Activated CD8-positive, alpha-beta memory T cell treated with anti-CD3 and anti-CD28 coated beads, Interleukin-2, amount 50 U/mL, for 24 hours (primary cell): ENCODE results near the gene ZNF550.
"Not testable (repeated sequence)": the region's sequence is repeated elsewhere in the genome, so short reads cannot be mapped to it uniquely, and the experiment has no call there.

Experiments used
- DNase-seq: peaks from one replicate; pipeline ENCODE4 v3.0.0-alpha.2; 2020; ENCODE audit errors: extremely low read depth

The ZNF550 gene

DNA sequence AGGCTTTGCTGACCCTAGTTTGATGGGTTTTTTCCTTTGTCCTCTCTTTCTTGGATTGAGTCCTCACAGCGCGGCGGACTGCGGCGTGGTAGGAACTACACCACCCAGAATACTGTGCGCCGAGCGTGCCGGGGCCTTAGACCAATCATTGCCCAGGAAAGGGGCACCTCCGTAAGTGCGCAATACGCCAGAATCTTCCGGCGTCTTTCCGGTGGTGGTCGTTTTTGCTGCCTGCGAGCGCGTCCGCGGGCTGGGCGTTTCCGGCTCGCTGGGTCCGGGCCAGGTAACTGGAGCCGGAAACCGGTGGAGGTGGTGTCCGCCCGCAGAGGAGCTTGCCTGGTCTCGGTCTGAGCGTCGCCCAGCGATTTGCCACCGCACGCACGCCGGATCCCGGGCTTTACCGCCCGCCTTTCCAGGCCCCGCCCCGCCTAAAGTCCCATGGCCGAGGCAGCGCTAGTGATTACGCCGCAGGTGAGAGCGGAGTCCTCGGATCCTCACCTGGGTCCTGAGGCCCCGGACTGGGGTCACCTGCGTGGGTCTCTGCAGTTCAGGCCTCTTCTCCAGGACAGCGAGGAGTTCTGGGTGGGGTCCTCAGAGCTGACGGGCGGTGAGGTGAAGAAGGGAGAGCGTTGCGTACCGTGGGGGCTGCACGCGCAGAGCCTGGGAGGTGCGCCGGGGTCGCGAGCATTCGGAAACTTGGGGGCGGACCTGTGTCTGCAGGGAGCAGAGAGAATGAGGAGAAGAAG, 32.4 kb downstream of the ZNF550 start, which contains the start of gene ZNF549:
Gene ZNF549, plus strand, starts transcription at position 221 of the 746 bp plus-strand sequence. Its CDS starts 218 bp downstream, at position 439.
- DNase-seq = peak; percentile 82

DNA sequence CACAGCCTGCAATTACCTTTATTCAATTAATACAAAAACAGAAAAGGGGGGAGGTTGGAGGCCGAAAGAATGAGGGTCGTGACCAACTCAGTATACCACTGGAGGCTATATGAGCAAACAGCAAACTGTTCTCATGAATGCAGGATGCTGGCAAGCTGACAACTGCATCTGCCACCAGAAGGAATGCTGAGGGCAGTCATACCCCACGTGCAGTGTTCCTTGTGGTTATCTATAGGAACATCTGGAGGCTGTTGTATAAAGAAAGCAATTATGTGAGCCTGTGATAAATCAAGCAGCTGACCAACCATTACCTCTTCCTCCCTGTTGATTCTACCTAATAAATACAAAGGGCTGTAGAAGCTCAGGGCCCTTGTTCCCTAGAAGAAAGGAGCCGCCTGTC, 41.6 kb downstream of the ZNF550 start:
- DNase-seq = not testable (repeated sequence)

DNA sequence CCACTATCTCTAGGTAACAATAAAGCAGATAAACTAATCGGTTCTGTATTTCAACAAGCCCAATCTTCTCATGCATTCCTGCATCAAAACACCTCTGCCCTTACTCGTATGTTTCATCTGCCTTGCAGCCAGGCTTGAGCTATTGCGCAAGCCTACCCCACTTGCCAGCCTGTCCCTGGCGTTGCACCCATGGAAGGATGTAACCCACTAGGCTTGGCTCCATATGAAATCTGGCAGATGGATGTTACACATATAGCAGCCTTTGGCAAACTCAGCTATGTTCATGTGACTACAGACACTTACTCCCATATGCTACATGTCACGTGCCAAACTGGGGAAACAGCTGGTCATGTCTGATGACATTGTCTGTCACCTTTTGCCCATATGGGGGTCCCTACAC, 44.4 kb downstream of the ZNF550 start:
- no peak for DNase-seq

DNA sequence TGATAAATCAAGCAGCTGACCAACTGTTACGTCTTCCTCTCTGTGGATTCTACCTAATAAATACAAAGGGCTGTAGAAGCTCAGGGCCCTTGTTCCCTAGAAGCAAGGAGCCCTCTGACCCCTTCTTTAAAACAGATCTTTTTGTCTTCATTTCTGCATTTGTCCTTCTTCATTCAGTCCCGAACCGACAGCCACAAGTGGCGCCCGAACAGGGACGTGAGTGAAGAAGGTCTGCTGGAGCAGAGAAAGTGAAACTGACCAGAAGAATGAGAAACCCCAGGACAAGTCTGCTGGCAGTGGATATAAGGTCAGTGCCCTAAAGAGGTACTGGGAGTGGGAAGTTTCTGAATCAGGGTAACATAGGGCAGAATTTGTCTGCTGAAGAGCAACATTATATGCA, 46.8 kb downstream of the ZNF550 start:
- no peak for DNase-seq

DNA sequence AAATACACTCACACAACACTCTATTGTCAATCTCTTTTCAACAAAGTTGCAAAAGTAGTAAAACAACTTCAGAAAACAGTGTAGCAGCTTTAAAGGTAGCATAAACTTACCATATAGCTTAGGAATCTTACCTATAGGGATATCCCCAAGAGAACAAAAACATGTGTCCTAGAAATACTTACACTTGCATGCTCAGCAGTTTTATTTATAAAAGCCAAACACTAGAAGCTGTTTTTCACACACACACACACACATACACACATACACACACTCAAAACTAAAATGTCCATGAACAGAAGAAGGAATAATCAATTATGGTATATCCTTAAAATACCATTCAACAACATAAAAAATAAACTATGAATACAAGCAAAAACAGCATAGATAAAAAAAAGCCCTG, 48.2 kb downstream of the ZNF550 start:
- no peak for DNase-seq

DNA sequence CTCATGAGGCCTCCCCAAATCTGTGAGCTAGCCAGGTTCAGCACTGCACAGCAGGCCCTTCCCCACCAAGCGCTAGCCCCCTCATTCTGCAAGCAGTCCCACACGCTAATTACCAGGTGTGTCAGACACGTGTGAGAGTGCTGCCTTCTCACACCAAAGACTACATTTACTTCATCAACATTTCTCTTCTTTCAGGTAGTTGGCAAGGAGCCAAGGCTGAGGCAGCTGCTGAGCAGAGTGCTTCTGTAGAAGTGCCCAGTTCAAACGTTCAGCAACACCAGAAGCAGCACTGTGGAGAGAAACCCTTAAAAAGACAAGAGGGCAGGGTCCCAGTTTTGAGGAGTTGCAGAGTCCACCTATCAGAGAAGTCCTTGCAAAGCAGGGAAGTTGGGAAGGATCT, 53.5 kb downstream of the ZNF550 start:
- no peak for DNase-seq

DNA sequence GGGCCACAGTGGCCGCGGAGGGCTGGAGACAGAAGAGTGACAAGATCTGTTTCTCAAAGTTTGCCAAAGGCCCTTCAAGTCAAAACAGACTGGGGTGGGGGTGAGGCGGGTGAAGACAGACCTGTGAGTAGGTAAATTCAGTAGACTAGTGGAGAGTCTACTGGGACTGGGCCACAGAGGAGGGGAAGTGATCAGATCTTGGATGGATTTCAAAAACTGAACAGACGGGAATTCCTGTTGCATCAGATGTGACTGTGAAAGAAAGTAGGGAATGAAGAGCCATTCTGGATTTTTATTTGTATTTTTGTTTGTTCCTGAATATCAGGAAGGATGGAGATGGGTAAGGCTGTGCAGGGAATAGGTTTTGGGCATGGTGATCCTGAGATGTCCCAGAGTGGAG, 59.3 kb downstream of the ZNF550 start:
- DNase-seq = not testable (repeated sequence)

DNA sequence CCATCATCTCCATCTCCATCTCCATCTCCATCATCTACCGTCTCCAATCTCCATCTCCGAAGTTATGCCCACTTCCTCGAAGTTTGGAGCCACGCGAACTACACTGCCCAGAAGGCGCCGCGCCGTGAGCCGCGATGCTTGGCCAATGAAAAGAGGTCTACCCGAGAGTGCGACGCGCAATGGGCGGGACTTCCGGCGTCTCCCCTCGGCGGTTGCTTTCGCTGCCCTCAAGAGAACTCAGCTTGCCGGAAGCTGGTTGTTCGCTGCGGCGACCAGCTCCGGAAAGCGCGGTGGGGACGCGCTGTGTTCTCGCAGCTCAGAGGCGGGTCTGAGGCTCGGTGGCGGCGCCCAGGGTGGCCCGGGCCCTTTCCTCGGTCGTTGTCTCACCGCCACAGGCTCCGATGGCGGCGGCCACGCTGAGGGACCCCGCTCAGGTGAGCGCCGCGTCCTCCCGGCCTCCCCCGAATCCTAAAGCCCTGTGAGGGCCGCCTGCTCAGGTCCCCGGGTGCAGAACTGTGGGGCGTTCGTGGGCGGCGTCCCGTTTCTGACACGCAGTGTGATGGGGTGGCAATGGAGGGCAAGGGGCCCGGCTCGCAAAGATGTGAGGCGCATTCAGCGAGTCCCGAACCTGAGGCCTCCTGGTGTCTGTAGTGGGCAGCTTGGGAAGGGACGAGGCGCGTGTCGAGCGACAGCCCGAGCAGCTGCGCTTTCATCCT, 59.8 kb downstream of the ZNF550 start, which contains the start of gene ZNF773:
Gene ZNF773, plus strand, starts transcription at position 259 of the 716 bp plus-strand sequence. Its CDS starts 143 bp downstream, at position 402.
- peak; percentile 91 for DNase-seq

DNA sequence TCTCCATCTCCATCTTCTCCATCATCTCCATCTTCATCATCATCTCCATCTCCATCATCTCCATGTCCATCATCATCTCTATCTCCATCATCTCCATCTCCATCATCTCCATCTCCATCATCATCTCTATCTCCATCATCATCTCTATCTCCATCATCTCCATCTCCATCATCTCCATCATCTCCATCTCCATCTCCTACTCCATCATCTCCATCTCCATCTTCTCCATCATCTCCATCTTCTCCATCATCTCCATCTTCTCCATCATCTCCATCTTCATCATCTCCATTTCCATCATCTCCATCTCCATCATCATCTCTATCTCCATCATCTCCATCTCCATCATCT, 60.4 kb downstream of the ZNF550 start:
- DNase-seq = not testable (repeated sequence)

DNA sequence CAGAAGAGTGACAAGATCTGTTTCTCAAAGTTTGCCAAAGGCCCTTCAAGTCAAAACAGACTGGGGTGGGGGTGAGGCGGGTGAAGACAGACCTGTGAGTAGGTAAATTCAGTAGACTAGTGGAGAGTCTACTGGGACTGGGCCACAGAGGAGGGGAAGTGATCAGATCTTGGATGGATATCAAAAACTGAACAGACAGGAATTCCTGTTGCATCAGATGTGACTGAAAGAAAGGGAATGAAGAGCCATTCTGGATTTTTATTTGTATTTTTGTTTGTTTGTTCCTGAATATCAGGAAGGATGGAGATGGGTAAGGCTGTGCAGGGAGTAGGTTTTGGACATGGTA, 71.4 kb downstream of the ZNF550 start:
- not testable (repeated sequence) for DNase-seq

DNA sequence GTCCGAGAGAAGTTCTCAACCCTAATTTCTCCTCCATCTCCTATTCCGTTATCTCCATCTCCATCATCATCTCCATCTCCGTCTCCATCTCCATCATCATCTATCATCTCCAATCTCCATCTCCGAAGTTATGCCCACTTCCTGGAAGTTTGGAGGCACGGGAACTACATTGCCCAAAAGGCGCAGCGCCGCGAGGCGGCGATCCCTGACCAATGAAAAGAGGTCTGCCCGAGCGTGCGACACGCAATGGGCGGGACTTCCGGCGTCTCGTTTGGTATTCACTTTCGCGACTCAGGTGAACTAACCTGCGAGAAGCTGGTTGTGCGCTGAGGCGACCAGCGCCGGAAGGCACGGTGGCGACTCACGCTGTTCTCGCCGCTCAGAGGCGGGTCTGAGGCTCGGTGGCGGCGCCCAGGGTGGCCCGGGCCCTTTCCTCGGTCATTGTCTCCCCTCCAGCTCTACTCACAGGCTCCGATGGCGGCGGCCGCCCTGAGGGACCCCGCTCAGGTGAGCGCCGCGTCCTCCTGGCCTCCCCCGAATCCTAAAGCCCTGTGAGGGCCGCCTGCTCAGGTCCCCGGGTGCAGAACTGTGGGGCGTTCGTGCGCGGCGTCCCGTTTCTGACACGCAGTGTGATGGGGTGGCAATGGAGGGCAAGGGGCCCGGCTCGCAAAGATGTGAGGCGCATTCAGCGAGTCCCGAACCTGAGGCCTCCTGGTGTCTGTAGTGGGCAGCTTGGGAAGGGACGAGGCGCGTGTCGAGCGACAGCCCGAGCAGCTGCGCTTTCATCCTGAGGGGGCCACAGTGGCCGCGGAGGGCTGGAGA, 72.0 kb downstream of the ZNF550 start, which contains the start of gene ZNF419:
Gene ZNF419, plus strand, starts transcription at position 274 of the 822 bp plus-strand sequence. Its CDS starts 201 bp downstream, at position 475.
- peak; percentile 85 for DNase-seq
